Testis (tissue), 2 donors: Measurements from ENCODE around the gene ADM2.

Experiments
- CTCF ChIP-seq, 3 experiments: fragments of 450-650 bp in 2 of 3; fragments of 200-600 bp in 1 of 3; sonication (generic) in 1 of 3; IDR thresholded peaks; one replicate each; pipeline ENCODE4 v1.5.1; 2016 to 2019; ENCODE audit warnings: antibody characterized with exemption in 3 of 3, mild to moderate bottlenecking in 2 of 3, moderate library complexity in 1 of 3
- POLR2A ChIP-seq: fragments of 450-650 bp; IDR thresholded peaks from one replicate; pipeline ENCODE4 v1.6.1; 2017; ENCODE audit warnings: antibody characterized with exemption, mild to moderate bottlenecking, moderate library complexity

- TF ChIP-seq CTCF (IDR thresholded peaks at IDR 0.05) = no peak
- TF ChIP-seq POLR2A = no peak
These were observed 9.4 kb upstream of the ADM2 start for GRCh38 chr22:50471962-50472361.
